IPS-15b (cell line): Measurements from ENCODE around the gene KCNQ5.

Experiments used
- H3K27me3 ChIP-seq: one replicate; pipeline ENCODE4 v1.6.1; 2013; ENCODE audit warnings: low read length; ENCODE audit not compliant: control insufficient read depth, insufficient read depth
- H3K36me3 ChIP-seq: one replicate; pipeline ENCODE4 v1.6.1; 2013; ENCODE audit warnings: low read length; ENCODE audit not compliant: control insufficient read depth, insufficient read depth
- H3K4me1 ChIP-seq: one replicate; pipeline ENCODE4 v1.6.1; 2013; ENCODE audit warnings: mild to moderate bottlenecking, low read length; ENCODE audit not compliant: control insufficient read depth, insufficient read depth
- H3K4me3 ChIP-seq: one replicate; pipeline ENCODE4 v1.5.1; 2013; ENCODE audit warnings: low read depth, low read length
- H3K9ac ChIP-seq: one replicate; pipeline ENCODE4 v1.6.1; 2013; ENCODE audit warnings: low read depth, mild to moderate bottlenecking, low read length
- H3K9me3 ChIP-seq: one replicate; pipeline ENCODE4 v1.6.1; 2013; ENCODE audit warnings: mild to moderate bottlenecking, low read length; ENCODE audit not compliant: control insufficient read depth, insufficient read depth

KCNQ5 gene

GRCh38 chr6:72659754-72660153, 37.9 kb downstream of the KCNQ5 start:
- H3K36me3 ChIP-seq: no peaks in the 10 kb centered on the region
- H3K9me3 ChIP-seq: no peaks in the 10 kb centered on the region
- H3K4me3 ChIP-seq: no peak overlapping the region
- no peaks in the 10 kb centered on the region for H3K4me1 ChIP-seq
- H3K9ac ChIP-seq: no peak overlapping the region
- no peaks in the 10 kb centered on the region for H3K27me3 ChIP-seq

DNA sequence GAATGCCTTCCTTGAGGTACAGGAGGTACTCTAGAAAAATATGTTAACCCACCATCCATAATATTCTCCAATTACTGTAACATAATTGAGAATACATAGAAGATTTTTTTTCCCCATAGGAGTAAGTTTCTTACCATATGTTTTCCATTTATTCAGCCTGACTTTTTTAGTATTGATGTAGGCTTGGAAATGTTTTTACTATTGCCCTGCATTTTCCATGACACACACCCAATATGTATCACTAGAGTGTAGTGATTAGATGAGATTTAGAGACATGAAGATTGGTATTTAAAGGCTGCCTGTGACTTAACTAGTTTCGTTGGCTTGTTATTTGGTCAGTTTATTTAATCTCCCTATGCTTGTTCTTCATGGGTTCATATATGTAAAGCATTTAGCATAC, 39.5 kb downstream of the KCNQ5 start:
- no peak overlapping the region for H3K9ac ChIP-seq
- no peaks in the 10 kb centered on the region for H3K36me3 ChIP-seq
- H3K9me3 ChIP-seq: no peaks in the 10 kb centered on the region
- no peak overlapping the region for H3K4me3 ChIP-seq
- H3K27me3 ChIP-seq: no peaks in the 10 kb centered on the region
- no peaks in the 10 kb centered on the region for H3K4me1 ChIP-seq

- Histone ChIP-seq H3K9me3 (no peaks in the 10 kb centered on the region), H3K27me3 (no peaks in the 10 kb centered on the region)
Measured at GRCh38 chr6:72665599-72665998, 43.7 kb downstream of the KCNQ5 start.

DNA sequence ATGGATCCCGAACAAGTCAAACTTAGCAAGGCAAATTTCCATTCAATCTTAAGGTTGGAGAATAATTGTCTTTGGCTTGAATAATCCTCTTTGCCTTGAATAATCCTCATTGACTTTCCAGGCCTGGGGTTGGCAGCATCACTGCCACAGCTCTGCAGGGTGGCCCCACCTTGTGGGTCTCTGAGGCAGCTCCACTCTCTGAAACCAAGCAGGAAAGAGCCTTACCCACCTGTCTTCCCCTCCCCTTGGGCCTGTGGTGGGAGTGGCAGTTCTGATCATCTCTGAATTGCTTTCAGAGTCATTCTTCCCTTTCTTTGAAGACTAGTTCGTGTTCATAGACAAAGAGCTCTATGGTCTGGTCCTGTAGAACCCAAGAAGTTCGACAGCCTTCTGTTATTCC, 47.5 kb downstream of the KCNQ5 start:
- no peaks in the 10 kb centered on the region for H3K4me1 ChIP-seq
- H3K4me3 ChIP-seq: no peak overlapping the region
- H3K36me3 ChIP-seq: no peaks in the 10 kb centered on the region
- no peaks in the 10 kb centered on the region for H3K27me3 ChIP-seq
- H3K9me3 ChIP-seq: no peaks in the 10 kb centered on the region
- no peak overlapping the region for H3K9ac ChIP-seq

More at GRCh38 chr6:72665599-72665998, 43.7 kb downstream of the KCNQ5 start:
- H3K4me1 ChIP-seq: no peaks in the 10 kb centered on the region
- no peak overlapping the region for H3K9ac ChIP-seq
- H3K36me3 ChIP-seq: no peaks in the 10 kb centered on the region
- H3K4me3 ChIP-seq: no peak overlapping the region

GRCh38 chr6:72672906-72673305, 51.0 kb downstream of the KCNQ5 start:
- H3K4me1 ChIP-seq: no peaks in the 10 kb centered on the region
- no peaks in the 10 kb centered on the region for H3K36me3 ChIP-seq
- no peaks in the 10 kb centered on the region for H3K27me3 ChIP-seq
- no peak overlapping the region for H3K4me3 ChIP-seq
- H3K9ac ChIP-seq: no peak overlapping the region
- no peaks in the 10 kb centered on the region for H3K9me3 ChIP-seq

DNA sequence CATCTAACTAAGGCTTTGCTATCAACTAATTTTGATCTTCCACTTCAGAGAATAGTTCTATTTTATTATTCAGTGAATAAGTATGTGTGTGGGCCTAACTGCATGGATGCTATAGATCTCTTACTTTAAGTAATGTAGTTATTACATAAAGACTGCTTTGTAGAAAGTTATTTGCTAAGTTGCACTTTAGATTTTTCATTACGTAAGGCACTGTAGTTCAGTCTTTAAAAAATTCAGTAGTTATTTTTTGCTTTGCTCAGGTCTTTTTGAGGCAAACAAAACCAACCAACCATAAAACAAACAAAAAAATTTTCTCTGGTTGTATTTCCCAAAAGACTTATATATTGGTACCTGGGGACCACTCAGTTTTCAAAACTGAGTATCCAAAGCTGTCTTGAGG, 53.0 kb downstream of the KCNQ5 start:
- H3K36me3 ChIP-seq: no peaks in the 10 kb centered on the region
- H3K27me3 ChIP-seq: no peaks in the 10 kb centered on the region
- no peak overlapping the region for H3K4me3 ChIP-seq
- H3K4me1 ChIP-seq: no peaks in the 10 kb centered on the region
- no peak overlapping the region for H3K9ac ChIP-seq
- no peaks in the 10 kb centered on the region for H3K9me3 ChIP-seq

GRCh38 chr6:72675396-72675795, 53.5 kb downstream of the KCNQ5 start:
- Histone ChIP-seq H3K4me1 (no peaks in the 10 kb centered on the region), H3K36me3 (no peaks in the 10 kb centered on the region), H3K9me3 (no peaks in the 10 kb centered on the region), H3K4me3 (no peak overlapping the region), H3K27me3 (no peaks in the 10 kb centered on the region), H3K9ac (no peak overlapping the region)

GRCh38 chr6:72676995-72677394, 55.1 kb downstream of the KCNQ5 start:
- Histone ChIP-seq H3K36me3 (no peaks in the 10 kb centered on the region), H3K4me1 (no peaks in the 10 kb centered on the region), H3K27me3 (no peaks in the 10 kb centered on the region), H3K9me3 (no peaks in the 10 kb centered on the region), H3K9ac (no peak overlapping the region), H3K4me3 (no peak overlapping the region)

DNA sequence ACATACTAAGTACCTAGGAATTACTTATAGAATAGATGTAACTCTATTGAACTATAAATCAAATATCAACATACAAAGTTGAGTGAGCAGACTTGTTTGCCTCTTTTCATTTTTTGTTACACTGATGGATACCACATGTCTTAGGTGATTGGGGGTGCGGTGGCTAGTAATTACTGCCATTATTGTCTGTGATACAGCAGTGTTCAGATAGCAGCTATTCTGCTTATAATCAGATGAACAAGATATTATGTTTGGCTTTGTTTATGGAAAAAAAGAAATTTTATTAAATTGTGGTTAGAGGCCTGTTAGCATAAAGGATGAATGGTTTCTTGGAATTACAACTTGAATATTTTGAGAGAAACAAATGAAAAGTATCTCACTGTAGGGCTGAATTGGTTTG, 55.9 kb downstream of the KCNQ5 start:
- H3K4me3 ChIP-seq: no peak overlapping the region
- H3K27me3 ChIP-seq: no peaks in the 10 kb centered on the region
- no peaks in the 10 kb centered on the region for H3K4me1 ChIP-seq
- no peaks in the 10 kb centered on the region for H3K9me3 ChIP-seq
- H3K9ac ChIP-seq: no peak overlapping the region
- H3K36me3 ChIP-seq: no peaks in the 10 kb centered on the region

- Histone ChIP-seq H3K36me3 (no peaks in the 10 kb centered on the region), H3K9me3 (no peaks in the 10 kb centered on the region), H3K4me3 (no peak overlapping the region), H3K9ac (no peak overlapping the region), H3K27me3 (no peaks in the 10 kb centered on the region), H3K4me1 (no peaks in the 10 kb centered on the region)
Measured at GRCh38 chr6:72683797-72684196, 61.9 kb downstream of the KCNQ5 start.

DNA sequence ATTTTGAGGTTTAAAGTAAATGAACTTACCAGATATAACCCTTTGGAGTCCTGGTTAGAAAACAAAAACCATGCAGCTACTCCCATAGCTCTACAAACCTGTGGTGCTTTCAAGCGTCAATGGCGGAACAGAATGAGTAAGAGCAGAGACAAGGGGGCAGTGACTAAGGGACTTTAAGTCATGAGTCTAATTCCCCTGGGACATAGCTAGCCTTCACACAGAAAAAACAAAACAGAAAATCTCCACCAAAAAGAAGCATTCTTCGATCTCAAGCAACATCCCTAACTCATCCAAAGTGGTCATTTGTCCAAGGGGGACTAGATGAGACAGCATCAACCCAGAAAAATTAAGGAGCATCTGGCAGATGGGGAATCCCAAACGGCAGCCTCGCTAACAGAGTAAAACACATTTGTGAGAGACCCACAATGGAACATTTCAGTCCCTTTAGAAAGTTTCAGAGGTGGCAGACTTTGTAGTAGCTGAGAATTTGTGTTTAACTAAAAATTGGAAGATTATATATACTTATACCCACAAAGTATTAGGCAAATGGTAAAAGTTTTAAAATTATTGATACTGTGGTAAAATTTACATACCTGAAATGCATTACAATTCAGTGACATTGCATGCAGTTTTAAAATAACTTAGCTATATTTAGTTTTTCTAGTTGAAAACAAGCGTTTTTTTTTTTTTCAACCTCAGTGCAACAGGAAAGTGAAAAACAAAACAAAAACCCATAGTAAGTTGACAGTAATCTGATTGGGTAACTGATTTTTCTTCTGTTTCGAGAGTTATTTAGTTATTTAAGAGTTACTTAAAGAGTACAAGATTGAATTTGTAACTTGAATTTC, 67.5 kb downstream of the KCNQ5 start:
- Histone ChIP-seq H3K36me3 (no peaks in the 10 kb centered on the region), H3K27me3 (no peaks in the 10 kb centered on the region), H3K9me3 (no peaks in the 10 kb centered on the region), H3K9ac (no peak overlapping the region), H3K4me3 (no peak overlapping the region), H3K4me1 (no peaks in the 10 kb centered on the region)

- Histone ChIP-seq H3K9me3 (no peaks in the 10 kb centered on the region), H3K36me3 (no peaks in the 10 kb centered on the region), H3K27me3 (no peaks in the 10 kb centered on the region), H3K9ac (no peak overlapping the region), H3K4me3 (no peak overlapping the region), H3K4me1 (no peaks in the 10 kb centered on the region)
Measured at GRCh38 chr6:72691249-72691648, 69.4 kb downstream of the KCNQ5 start.
